K562 (cell line): ENCODE data around the gene MYLIP. TPM values are rescaled to one million over a fixed set of nuclear protein-coding genes. Genes with fewer than 3 reads are reported as not detected.

ENCODE experiments used
- ATAC-seq: fragments of 200-7000 bp; cut with Tn5 transposase; 3 replicates; pipeline ENCODE4 v1.9.1; 2020; ENCODE audit warnings: moderate library complexity
- Bru-seq: library from RNA; stranded (reverse); fragments of 400-500 nt; gene quantifications from one replicate; lab custom pipeline; 2021; lab: Mats Ljungman, UMichigan
- BruChase-seq, 2 experiments: library from RNA; stranded (reverse); fragments of 400-500 nt; gene quantifications; one replicate each; lab custom pipeline; 2021; lab: Mats Ljungman, UMichigan
- BruUV-seq: library from RNA; stranded (reverse); fragments of 400-500 nt; replicated peaks from 2 replicates; lab custom pipeline; 2021; lab: Mats Ljungman, UMichigan
- CTCF ChIA-PET: fragments of 300-600 bp; formaldehyde crosslinking; extraction: SDS; loops from one replicate; lab custom pipeline; 2021; ENCODE audit warnings: low intra/inter-chr PET ratio; lab: Yijun Ruan, JAX
- POLR2A ChIA-PET: fragments of 300-600, 350-650 bp; sonication (Branson Sonifier 250); formaldehyde crosslinking; extraction: SDS; loops from one replicate; lab custom pipeline; 2021; ENCODE audit warnings: antibody characterized with exemption, inconsistent platforms; lab: Yijun Ruan, JAX
- DNase-seq, 4 experiments: peaks; one replicate each; pipeline versions ENCODE4 v3.0.0 to v3.0.0-alpha.2; 2011 to 2018; ENCODE audit warnings: low spot score in 3 of 4, mixed read lengths in 3 of 4; ENCODE audit errors: extremely low read depth in 1 of 4
- FAIRE-seq: peaks from 2 replicates; lab custom pipeline; 2011; peaks lifted over from hg19 to GRCh38; lab: Jason Lieb, UNC
- H2AFZ ChIP-seq: 2 replicates; pipeline ENCODE4 v1.6.0; 2011; ENCODE audit warnings: low read depth, low read length, control low read depth, inconsistent platforms
- H3K27ac ChIP-seq: fragments of 200-600 bp; 3 replicates; pipeline ENCODE4 v1.8.0; 2011; ENCODE audit warnings: low read depth, mild to moderate bottlenecking, control low read depth, inconsistent platforms, low read length, moderate library complexity, mixed read lengths; ENCODE audit errors: extremely low read depth
- H3K27me3 ChIP-seq, 2 experiments: fragments of 300-600 bp in 1 of 2; 2 replicates in 1 of 2; 3 replicates in 1 of 2; pipeline versions ENCODE4 v1.6.0 to v1.8.0; 2011; ENCODE audit warnings: inconsistent platforms in 2 of 2, low read length in 2 of 2, mild to moderate bottlenecking in 1 of 2, mixed read lengths in 1 of 2, moderate library complexity in 1 of 2; ENCODE audit not compliant: control insufficient read depth in 2 of 2, insufficient read depth in 2 of 2
- H3K36me3 ChIP-seq: fragments of 300-600 bp; 3 replicates; pipeline ENCODE4 v1.8.0; 2011; ENCODE audit warnings: mild to moderate bottlenecking, low read length, inconsistent platforms; ENCODE audit not compliant: control insufficient read depth, insufficient read depth
- H3K4me1 ChIP-seq, 2 experiments: fragments of 200-600 bp in 1 of 2; replicated peaks in 1 of 2; 2 replicates in 1 of 2; 3 replicates in 1 of 2; pipeline versions ENCODE4 v1.5.1 to v1.8.0; 2011; ENCODE audit warnings: inconsistent platforms in 2 of 2, low read length in 2 of 2, mild to moderate bottlenecking in 1 of 2, mixed read lengths in 1 of 2, moderate library complexity in 1 of 2; ENCODE audit not compliant: control insufficient read depth in 2 of 2, insufficient read depth in 2 of 2
- H3K4me2 ChIP-seq: 2 replicates; pipeline ENCODE4 v1.6.1; 2011; ENCODE audit warnings: low read length, control low read depth, inconsistent platforms, mixed read lengths; ENCODE audit not compliant: insufficient read depth
- H3K4me3 ChIP-seq: fragments of 200-600 bp; sonication (generic), shearing (Covaris generic); 2 replicates; pipeline ENCODE4 v1.5.1; 2016; ENCODE audit warnings: control low read depth, inconsistent platforms
- H3K79me2 ChIP-seq: fragments of 200-600 bp; 3 replicates; pipeline ENCODE4 v1.8.0; 2011; ENCODE audit warnings: low read length, inconsistent platforms; ENCODE audit not compliant: control insufficient read depth, insufficient read depth
- H3K9ac ChIP-seq, 2 experiments: 2 replicates each; pipeline versions ENCODE4 v1.6.0 to v1.6.1; 2011; ENCODE audit warnings: low read depth in 2 of 2, low read length in 2 of 2, control low read depth in 1 of 2, inconsistent platforms in 1 of 2, mild to moderate bottlenecking in 1 of 2, mixed read lengths in 1 of 2; ENCODE audit not compliant: insufficient read depth in 1 of 2
- H3K9me1 ChIP-seq: one replicate; pipeline ENCODE4 v1.6.0; 2011; ENCODE audit warnings: inconsistent platforms, mild to moderate bottlenecking, low read length, moderate library complexity; ENCODE audit not compliant: control insufficient read depth, insufficient read depth
- H3K9me3 ChIP-seq: replicated peaks from 2 replicates; pipeline ENCODE4 v1.5.1; 2011; ENCODE audit warnings: low read depth, low read length, inconsistent platforms; ENCODE audit not compliant: control insufficient read depth, insufficient read depth
- H4K20me1 ChIP-seq: replicated peaks from 2 replicates; pipeline ENCODE4 v1.6.1; 2011; ENCODE audit warnings: low read length, inconsistent platforms, mixed read lengths; ENCODE audit not compliant: control insufficient read depth, insufficient read depth
- CCNT2 ChIP-seq: IDR thresholded peaks from 2 replicates; pipeline ENCODE4 v1.6.1; 2011; ENCODE audit warnings: borderline replicate concordance, low read depth, mild to moderate bottlenecking, moderate library complexity, mixed read lengths, low read length; ENCODE audit not compliant: insufficient read length; ENCODE audit errors: extremely low read depth
- CREB3 ChIP-seq: fragments of 450-650 bp; conservative IDR thresholded peaks from 2 replicates; pipeline ENCODE4 v1.6.1; 2016; ENCODE audit warnings: missing genetic modification characterization, low read depth, mild to moderate bottlenecking, missing compliant biosample characterization, moderate library complexity
- EP300 ChIP-seq: IDR thresholded peaks from 2 replicates; pipeline ENCODE4 v1.6.1; 2012; ENCODE audit warnings: low read length, improper control_type of control experiment
- FOXJ3 ChIP-seq: sonication (generic); formaldehyde crosslinking; IDR thresholded peaks from 2 replicates; pipeline ENCODE4 v1.4.0; 2020; ENCODE audit warnings: mild to moderate bottlenecking, missing genetic modification reagents
- KHSRP ChIP-seq: fragments of 450-650 bp; IDR thresholded peaks from 2 replicates; pipeline ENCODE4 v1.6.1; 2017
- NEUROD1 ChIP-seq: fragments of 150-350 bp; IDR thresholded peaks from 2 replicates; pipeline ENCODE4 v1.6.1; 2014; ENCODE audit warnings: borderline replicate concordance, low read length, low read depth; ENCODE audit not compliant: partially characterized antibody
- NONO ChIP-seq, 2 experiments: fragments of 200-400 bp in 1 of 2; fragments of 450-650 bp in 1 of 2; formaldehyde crosslinking in 1 of 2; IDR thresholded peaks; 2 replicates each; pipeline ENCODE4 v1.6.1; 2017; ENCODE audit warnings: low read depth in 2 of 2, mild to moderate bottlenecking in 2 of 2, moderate library complexity in 2 of 2, low read length in 1 of 2
- POLR2AphosphoS2 ChIP-seq: IDR thresholded peaks from 2 replicates; pipeline ENCODE4 v1.6.1; 2012; ENCODE audit warnings: low read length, improper control_type of control experiment
- SAFB ChIP-seq: fragments of 200-400 bp; formaldehyde crosslinking; IDR thresholded peaks from 2 replicates; pipeline ENCODE4 v1.6.1; 2017; ENCODE audit warnings: low read depth, low read length, borderline replicate concordance
- SP1 ChIP-seq: sonication (generic); formaldehyde crosslinking; IDR thresholded peaks from 2 replicates; pipeline ENCODE4 v1.8.1; 2022; ENCODE audit warnings: mild to moderate bottlenecking, missing genetic modification reagents
- ZNF311 ChIP-seq: fragments of 250-450 bp; sonication (Bioruptor Pico); IDR thresholded peaks from 2 replicates; pipeline ENCODE4 v1.4.0; 2020; ENCODE audit warnings: mild to moderate bottlenecking, moderate library complexity
- ZNF785 ChIP-seq: fragments of 250-450 bp; sonication (Bioruptor Pico); IDR thresholded peaks from 2 replicates; pipeline ENCODE4 v1.4.0; 2020; ENCODE audit warnings: mild to moderate bottlenecking
- WGBS: fragments of 100-300 bp; shearing (Covaris generic); methylation state at CpG from one replicate; pipeline ENCODE4 v1.1.6; 2016; ENCODE audit warnings: low coverage, mixed read lengths; ENCODE audit not compliant: insufficient coverage; ENCODE audit errors: missing lambda C conversion rate; 5-methylcytosine and 5-hydroxymethylcytosine counted together
- in situ Hi-C: fragments of 300-500 bp; cut with MboI; formaldehyde crosslinking; loops from 4 replicates; pipeline ENCODE4 v1.15.0; 2018; ENCODE audit warnings: inconsistent platforms, mixed read lengths
- intact Hi-C: fragments of 100-400 bp; cut with micrococcal nuclease; formaldehyde crosslinking; loops from 2 replicates; pipeline ENCODE4 v1.14.2; 2022
- long read RNA-seq, 3 experiments: library from polyadenylated mRNA in 2 of 3; library from RNA in 1 of 3; unstranded in 2 of 3; stranded (forward) in 1 of 3; transcript quantifications; one replicate each; pipeline ENCODE4 v2.0.0, GENCODE V29; 2019 to 2022
- polyA minus RNA-seq, 3 experiments: library from RNA; depleted of rRNA, polyadenylated mRNA; stranded (reverse); fragments of >200 nt; gene quantifications; 2 replicates each; pipeline ENCODE4 v1.2.3, GENCODE V29; 2011
- polyA plus RNA-seq, 8 experiments: library from polyadenylated mRNA; depleted of rRNA in 4 of 8; stranded (reverse) in 5 of 8; unstranded in 3 of 8; fragments of >200 nt; fragmentation: Nextera tagmentation in 2 of 8; fragmentation: Illumina TruSeq in 1 of 8; extraction: Ambion mirVana in 2 of 8; extraction: Trizol in 1 of 8; gene quantifications; 2 replicates each; pipeline versions ENCODE4 v1.2.1 to v1.2.3, GENCODE V29; 2011 to 2014; ENCODE audit warnings: inconsistent platforms in 1 of 8, missing spikeins in 1 of 8
- total RNA-seq, 7 experiments: library from RNA; depleted of rRNA in 6 of 7; stranded (reverse); fragments of >200 nt in 6 of 7; fragmentation: Illumina TruSeq in 2 of 7; extraction: Trizol in 2 of 7; gene quantifications; 2 replicates each; pipeline versions ENCODE4 v1.2.1 to v1.2.3, GENCODE V29; 2011 to 2021; ENCODE audit warnings: low replicate concordance in 1 of 7

Gene MYLIP
- 54.7 and 71.0 TPM in 2 replicates for total RNA-seq (2011; cell fraction: chromatin; rRNA removed; ENCODE audit: low replicate concordance)
- 35.4 TPM in 2 replicates for total RNA-seq (2011; cell fraction: nucleolus; rRNA removed)
- total RNA-seq (2011; cell fraction: nucleoplasm; rRNA removed): 46.5 and 66.0 TPM in 2 replicates
- total RNA-seq (2014; rRNA removed) (31.1 and 31.5 TPM in 2 replicates), total RNA-seq (2014; rRNA removed; fragmentation: Illumina TruSeq; extraction: Trizol) (27.2 and 29.2 TPM in 2 replicates), total RNA-seq (2015; rRNA removed; fragmentation: Illumina TruSeq; extraction: Trizol) (37.8 and 43.5 TPM in 2 replicates), total RNA-seq (2021) (32.5 and 34.4 TPM in 2 replicates), polyA plus RNA-seq (2011; rRNA removed) (41.9 and 46.1 TPM in 2 replicates), polyA plus RNA-seq (2014; fragmentation: Illumina TruSeq; extraction: Trizol) (27.1 and 29.8 TPM in 2 replicates), polyA plus RNA-seq (2014; fragmentation: Nextera tagmentation; extraction: Ambion mirVana) (10 to 100 TPM; 10.8 to 12.9 TPM), polyA plus RNA-seq (2014; rRNA removed) (33.4 and 37.1 TPM in 2 replicates), polyA minus RNA-seq (2011; rRNA and poly(A)+ RNA removed) (49.0 and 49.4 TPM in 2 replicates), Bru-seq, nascent RNA (percentile 99 among the genes with signal in this experiment), BruChase-seq, experiment 1, labeled RNA remaining after a 2-hour chase (percentile 98 among the genes with signal in this experiment), BruChase-seq, experiment 2, labeled RNA remaining after a 6-hour chase (percentile 98 among the genes with signal in this experiment)
- 21.3 and 30.8 TPM in 2 replicates for polyA plus RNA-seq (2011; cell fraction: cytosol; rRNA removed)
- polyA plus RNA-seq (2011; cell fraction: nucleus; rRNA removed): 66.4 and 72.9 TPM in 2 replicates
- polyA plus RNA-seq (2012): 31.8 and 37.9 TPM in 2 replicates
- polyA minus RNA-seq (2011; cell fraction: cytosol; rRNA and poly(A)+ RNA removed): 22.9 and 24.3 TPM in 2 replicates
- polyA minus RNA-seq (2011; cell fraction: nucleus; rRNA and poly(A)+ RNA removed): 36.1 and 55.1 TPM in 2 replicates
- long read RNA-seq, experiment 1, transcript MYLIP-202 (7 exons, 1,666 nt): major isoform, 14 of 67 reads
- long read RNA-seq, experiment 1, partial matches to known transcripts: 31 of 67 reads
- long read RNA-seq, experiment 1, other reads (novel, unspliced or antisense): 22 of 67 reads
- long read RNA-seq, experiment 2, partial matches to known transcripts: 2 of 23 reads
- long read RNA-seq, experiment 2, other reads (novel, unspliced or antisense): 21 of 23 reads
- long read RNA-seq, experiment 3, partial matches to known transcripts: 0 of 5 reads
- long read RNA-seq, experiment 3, other reads (novel, unspliced or antisense): 1 of 5 reads

GRCh38 chr6:16128759-16129622 lies at the start of gene MYLIP:
Gene MYLIP (plus strand): TSS chr6:16129086. CDS start chr6:16129323, 237 bp downstream.
- intact Hi-C loops (loop anchor here (1.0 to 10.0 kb wide), 6 partner anchors 78 to 438 kb away; no protein-coding TSS in a partner anchor), in situ Hi-C loops (no loop called here)
- CTCF ChIA-PET: interaction anchor here (0.5 to 6.2 kb wide), 10 partner anchors 19 to 442 kb away, joined by 3 to 128 read pairs (median 6); no protein-coding TSS in a partner anchor
- Histone ChIP-seq H3K9me1 (no peaks in the 10 kb centered on the region), H2AFZ (peak within 1 kb of the TSS; percentile 96), H3K79me2 (peaks cover 51% of the 10 kb centered on the region), H3K4me3 (peak within 1 kb of the TSS; percentile 90), H3K9ac (peak within 1 kb of the TSS; percentile 89 to 99), H3K27me3 (no peaks in the 10 kb centered on the region), H3K9me3 (no peaks in the 10 kb centered on the region), H3K27ac (peak within 1 kb of the TSS; percentile 92), H3K36me3 (peaks cover 41% of the 10 kb centered on the region), H3K4me1 (peaks cover 20 to 21% of the 10 kb centered on the region in 2 experiments), H3K4me2 (peak within 1 kb of the TSS; percentile 93), H4K20me1 (peaks cover 32% of the 10 kb centered on the region)
- POLR2A ChIA-PET: interaction anchor here (0.5 to 10.6 kb wide), 64 partner anchors 8 to 447 kb away, joined by 3 to 186 read pairs (median 4); no protein-coding TSS in a partner anchor
- FAIRE-seq (peak; percentile 69), ATAC-seq (peak; percentile 92), DNase-seq (peak; percentile 99 to 100 (median 100))
- no TSS peak for BruUV-seq
- WGBS: under 1% methylated on average over 78 of the region's 95 CpGs
- TF ChIP-seq ZNF311 (CRISPR knock-in tag): no peak
- no peak for TF ChIP-seq ZNF785 (CRISPR knock-in tag)
- peak; percentile 98 for TF ChIP-seq SP1 (CRISPR knock-in tag)
- peak; percentile 84 for TF ChIP-seq CCNT2
- TF ChIP-seq NONO (IDR thresholded peaks at IDR 0.05; ENCODE audit: low read depth in 2 of 2, low read length in 1 of 2): peak; percentile 52 to 99; a peak in 3 of 4 replicates
- peak; percentile 97 for TF ChIP-seq SAFB
- TF ChIP-seq NEUROD1: peak; percentile 50
- no peak for TF ChIP-seq KHSRP
- no peak for TF ChIP-seq FOXJ3 (CRISPR knock-in tag)
- peak; percentile 85; the same call in 1 of the 2 replicates for TF ChIP-seq POLR2AphosphoS2
- peak; percentile 50 for TF ChIP-seq EP300
- TF ChIP-seq CREB3 (tag): no peak
